HepG2 (cell line): ENCODE results near the gene PITX3. TPM values are rescaled to one million over a fixed set of nuclear protein-coding genes. Genes with fewer than 3 reads are reported as not detected.

Source experiments
- BRCA1 ChIP-seq: sonication (generic); formaldehyde crosslinking; IDR thresholded peaks from 2 replicates; pipeline ENCODE4 v1.4.0; 2020; ENCODE audit warnings: missing genetic modification reagents
- GABPB1 ChIP-seq: IDR thresholded peaks from 2 replicates; pipeline ENCODE4 v1.6.1; 2016; ENCODE audit warnings: mild to moderate bottlenecking, missing genetic modification reagents, moderate library complexity, missing compliant biosample characterization
- GLI4 ChIP-seq: sonication (generic); formaldehyde crosslinking; IDR thresholded peaks from 2 replicates; pipeline ENCODE4 v1.5.1; 2020; ENCODE audit warnings: missing genetic modification reagents, mild to moderate bottlenecking, moderate library complexity, borderline replicate concordance
- HNF4G ChIP-seq, 2 experiments: sonication (generic) in 1 of 2; formaldehyde crosslinking in 1 of 2; IDR thresholded peaks; 2 replicates each; pipeline versions ENCODE4 v1.4.0 to v1.6.1; 2011 to 2020; ENCODE audit warnings: borderline replicate concordance in 2 of 2, low read depth in 2 of 2, mild to moderate bottlenecking in 2 of 2, low read length in 1 of 2, missing genetic modification reagents in 1 of 2, moderate library complexity in 1 of 2
- KDM5A ChIP-seq: fragments of 200-600 bp; sonication (generic); IDR thresholded peaks from 2 replicates; pipeline ENCODE4 v1.7.0; 2018; ENCODE audit warnings: antibody characterized with exemption, mild to moderate bottlenecking, low read length, borderline replicate concordance
- NFIC ChIP-seq: IDR thresholded peaks from 2 replicates; pipeline ENCODE4 v1.6.1; 2012; ENCODE audit warnings: mild to moderate bottlenecking, low read length, inconsistent platforms
- NKX3-1 ChIP-seq: sonication (generic); formaldehyde crosslinking; IDR thresholded peaks from 2 replicates; pipeline ENCODE4 v1.5.0; 2020; ENCODE audit warnings: missing genetic modification reagents
- NR2C2 ChIP-seq: sonication (generic); formaldehyde crosslinking; IDR thresholded peaks from 2 replicates; pipeline ENCODE4 v1.4.0; 2020; ENCODE audit warnings: missing genetic modification reagents, mild to moderate bottlenecking, moderate library complexity, borderline replicate concordance
- PPARG ChIP-seq: conservative IDR thresholded peaks from 2 replicates; pipeline ENCODE4 v1.6.1; 2016; ENCODE audit warnings: missing biosample characterization, missing genetic modification reagents
- SKI ChIP-seq: fragments of 450-650 bp; IDR thresholded peaks from one replicate; pipeline ENCODE4 v1.6.1; 2018; ENCODE audit warnings: mild to moderate bottlenecking; ENCODE audit not compliant: partially characterized antibody
- SP4 ChIP-seq: sonication (generic); formaldehyde crosslinking; IDR thresholded peaks from 2 replicates; pipeline ENCODE4 v1.8.1; 2023; ENCODE audit warnings: mild to moderate bottlenecking, missing genetic modification reagents
- ZNF598 ChIP-seq: sonication (generic); formaldehyde crosslinking; IDR thresholded peaks from 2 replicates; pipeline ENCODE4 v1.5.1; 2020; ENCODE audit warnings: mild to moderate bottlenecking, missing genetic modification reagents, borderline replicate concordance
- polyA plus RNA-seq, 8 experiments: library from polyadenylated mRNA; depleted of rRNA in 3 of 8; stranded (reverse) in 7 of 8; unstranded in 1 of 8; fragments of >200 nt; fragmentation: Illumina TruSeq in 4 of 8; extraction: Trizol in 4 of 8; gene quantifications; 2 replicates each; pipeline versions ENCODE4 v1.2.1 to v1.2.3, GENCODE V29; 2011 to 2016; ENCODE audit warnings: low read depth in 4 of 8, missing spikeins in 1 of 8, mixed read lengths in 1 of 8; ENCODE audit not compliant: insufficient read depth in 1 of 8
- total RNA-seq, 5 experiments: library from RNA; depleted of rRNA; stranded (reverse); fragments of >200 nt; fragmentation: Illumina TruSeq; extraction: Trizol; gene quantifications; 2 replicates each; pipeline ENCODE4 v1.2.3, GENCODE V29; 2016; ENCODE audit warnings: low read depth in 1 of 5
- TF ChIP-seq, protein P1 (sequence below): IDR thresholded peaks from 2 replicates; pipeline ENCODE4 v1.6.1; 2016; ENCODE audit warnings: low read depth, control low read depth
- TF ChIP-seq, protein P2 (sequence below), 2 experiments: sonication (generic) in 1 of 2; formaldehyde crosslinking in 1 of 2; IDR thresholded peaks; 2 replicates each; pipeline versions ENCODE4 v1.6.1 to v1.9.0; 2014 to 2022; ENCODE audit warnings: antibody characterized with exemption in 1 of 2, borderline replicate concordance in 1 of 2, inconsistent platforms in 1 of 2, low read depth in 1 of 2, missing genetic modification reagents in 1 of 2
- TF ChIP-seq, protein P3 (sequence below), 2 experiments: sonication (generic) in 1 of 2; formaldehyde crosslinking in 1 of 2; IDR thresholded peaks; 2 replicates each; pipeline versions ENCODE4 v1.5.1 to v1.6.1; 2011 to 2020; ENCODE audit warnings: borderline replicate concordance in 1 of 2, low read depth in 1 of 2, low read length in 1 of 2, mild to moderate bottlenecking in 1 of 2, missing genetic modification reagents in 1 of 2, moderate library complexity in 1 of 2
- TF ChIP-seq, protein P4 (sequence below): IDR thresholded peaks from 2 replicates; pipeline ENCODE4 v1.6.1; 2016

Gene PITX3
- total and polyA plus RNA-seq, 2 of the 13 experiments (the other 11 are each of a cell fraction or from before 2014, with no cell fraction given) = not detected

DNA sequence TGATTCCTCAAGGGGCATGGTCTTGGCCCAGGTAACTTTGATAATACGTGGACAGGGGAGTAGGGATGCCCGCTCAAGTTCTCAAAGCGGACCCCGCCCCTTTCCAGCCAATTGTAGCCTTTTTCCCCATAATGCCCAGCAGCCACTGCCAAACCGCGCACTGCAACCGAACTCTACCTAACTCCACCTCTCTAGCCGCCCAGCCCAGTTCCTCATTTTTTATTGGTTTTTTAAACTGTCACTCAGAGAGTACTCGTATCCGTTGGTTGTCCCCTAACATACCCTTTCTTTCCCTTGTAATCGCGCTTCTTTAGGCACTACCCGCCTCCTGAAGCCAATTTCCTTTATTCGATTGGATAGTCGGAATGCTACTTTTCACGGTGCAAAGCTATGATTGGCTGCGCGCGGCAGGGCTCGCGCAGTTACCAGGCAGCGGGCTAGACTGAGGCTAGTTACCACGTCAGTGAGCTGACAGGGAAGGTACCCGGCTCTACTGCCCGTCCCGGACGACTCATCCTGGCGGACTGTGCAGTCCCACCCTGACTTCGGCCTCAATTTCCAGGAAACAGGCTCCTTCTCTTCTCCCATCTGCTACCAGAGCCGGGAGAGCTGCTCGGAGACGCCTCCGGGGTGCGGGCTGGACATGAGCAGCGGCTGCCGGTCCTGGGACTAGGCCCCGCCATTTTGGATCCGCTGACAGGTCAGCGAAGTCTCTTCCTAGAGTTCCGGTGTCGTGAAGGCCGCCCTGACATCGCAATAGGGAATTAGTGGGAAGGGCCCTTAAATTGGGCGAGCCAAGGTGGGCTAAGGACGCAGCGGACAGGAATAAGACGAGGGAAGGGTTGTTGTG, 4.0 kb upstream of the PITX3 start, which contains the start of gene GBF1 (continued):
- TF ChIP-seq, protein P1, sequence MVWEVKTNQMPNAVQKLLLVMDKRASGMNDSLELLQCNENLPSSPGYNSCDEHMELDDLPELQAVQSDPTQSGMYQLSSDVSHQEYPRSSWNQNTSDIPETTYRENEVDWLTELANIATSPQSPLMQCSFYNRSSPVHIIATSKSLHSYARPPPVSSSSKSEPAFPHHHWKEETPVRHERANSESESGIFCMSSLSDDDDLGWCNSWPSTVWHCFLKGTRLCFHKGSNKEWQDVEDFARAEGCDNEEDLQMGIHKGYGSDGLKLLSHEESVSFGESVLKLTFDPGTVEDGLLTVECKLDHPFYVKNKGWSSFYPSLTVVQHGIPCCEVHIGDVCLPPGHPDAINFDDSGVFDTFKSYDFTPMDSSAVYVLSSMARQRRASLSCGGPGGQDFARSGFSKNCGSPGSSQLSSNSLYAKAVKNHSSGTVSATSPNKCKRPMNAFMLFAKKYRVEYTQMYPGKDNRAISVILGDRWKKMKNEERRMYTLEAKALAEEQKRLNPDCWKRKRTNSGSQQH = peak; percentile 35; the same call in 1 of the 2 replicates
- TF ChIP-seq KDM5A (peak; percentile 90), GLI4 (CRISPR knock-in tag) (peak; percentile 29; the same call in 1 of the 2 replicates), NKX3-1 (peak; percentile 81; the same call in 1 of the 2 replicates), GABPB1 (CRISPR knock-in tag) (peak; percentile 80), PPARG (0 out of 2 replicates have a peak, but pooled peaks have one; percentile 30), ZNF598 (CRISPR knock-in tag) (peak; percentile 84; the same call in 1 of the 2 replicates), NFIC (no peak), HNF4G (IDR thresholded peaks at IDR 0.05; ENCODE audit: borderline replicate concordance, low read depth, low read length) (no peak; the same call in 1 of the 2 replicates), HNF4G (CRISPR knock-in tag; IDR thresholded peaks at IDR 0.05; ENCODE audit: borderline replicate concordance, low read depth) (peak; percentile 72), NR2C2 (peak; percentile 83), SKI (peak; percentile 47), SP4 (CRISPR knock-in tag) (peak; percentile 83), BRCA1 (0 out of 2 replicates have a peak, but pooled peaks have one; percentile 47)
- TF ChIP-seq, protein P2, sequence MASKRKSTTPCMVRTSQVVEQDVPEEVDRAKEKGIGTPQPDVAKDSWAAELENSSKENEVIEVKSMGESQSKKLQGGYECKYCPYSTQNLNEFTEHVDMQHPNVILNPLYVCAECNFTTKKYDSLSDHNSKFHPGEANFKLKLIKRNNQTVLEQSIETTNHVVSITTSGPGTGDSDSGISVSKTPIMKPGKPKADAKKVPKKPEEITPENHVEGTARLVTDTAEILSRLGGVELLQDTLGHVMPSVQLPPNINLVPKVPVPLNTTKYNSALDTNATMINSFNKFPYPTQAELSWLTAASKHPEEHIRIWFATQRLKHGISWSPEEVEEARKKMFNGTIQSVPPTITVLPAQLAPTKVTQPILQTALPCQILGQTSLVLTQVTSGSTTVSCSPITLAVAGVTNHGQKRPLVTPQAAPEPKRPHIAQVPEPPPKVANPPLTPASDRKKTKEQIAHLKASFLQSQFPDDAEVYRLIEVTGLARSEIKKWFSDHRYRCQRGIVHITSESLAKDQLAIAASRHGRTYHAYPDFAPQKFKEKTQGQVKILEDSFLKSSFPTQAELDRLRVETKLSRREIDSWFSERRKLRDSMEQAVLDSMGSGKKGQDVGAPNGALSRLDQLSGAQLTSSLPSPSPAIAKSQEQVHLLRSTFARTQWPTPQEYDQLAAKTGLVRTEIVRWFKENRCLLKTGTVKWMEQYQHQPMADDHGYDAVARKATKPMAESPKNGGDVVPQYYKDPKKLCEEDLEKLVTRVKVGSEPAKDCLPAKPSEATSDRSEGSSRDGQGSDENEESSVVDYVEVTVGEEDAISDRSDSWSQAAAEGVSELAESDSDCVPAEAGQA (IDR thresholded peaks at IDR 0.05; ENCODE audit: low read depth) = no peak; the same call in 1 of the 2 replicates
- TF ChIP-seq, protein P2 (CRISPR knock-in tag; IDR thresholded peaks at IDR 0.05; ENCODE audit: borderline replicate concordance) = 0 out of 2 replicates have a peak, but pooled peaks have one; percentile 33
- TF ChIP-seq, protein P3, sequence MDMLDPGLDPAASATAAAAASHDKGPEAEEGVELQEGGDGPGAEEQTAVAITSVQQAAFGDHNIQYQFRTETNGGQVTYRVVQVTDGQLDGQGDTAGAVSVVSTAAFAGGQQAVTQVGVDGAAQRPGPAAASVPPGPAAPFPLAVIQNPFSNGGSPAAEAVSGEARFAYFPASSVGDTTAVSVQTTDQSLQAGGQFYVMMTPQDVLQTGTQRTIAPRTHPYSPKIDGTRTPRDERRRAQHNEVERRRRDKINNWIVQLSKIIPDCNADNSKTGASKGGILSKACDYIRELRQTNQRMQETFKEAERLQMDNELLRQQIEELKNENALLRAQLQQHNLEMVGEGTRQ (IDR thresholded peaks at IDR 0.05; ENCODE audit: low read depth, low read length) = no peak
- TF ChIP-seq, protein P3 (CRISPR knock-in tag; IDR thresholded peaks at IDR 0.05; ENCODE audit: borderline replicate concordance) = no peak
- TF ChIP-seq, protein P4, sequence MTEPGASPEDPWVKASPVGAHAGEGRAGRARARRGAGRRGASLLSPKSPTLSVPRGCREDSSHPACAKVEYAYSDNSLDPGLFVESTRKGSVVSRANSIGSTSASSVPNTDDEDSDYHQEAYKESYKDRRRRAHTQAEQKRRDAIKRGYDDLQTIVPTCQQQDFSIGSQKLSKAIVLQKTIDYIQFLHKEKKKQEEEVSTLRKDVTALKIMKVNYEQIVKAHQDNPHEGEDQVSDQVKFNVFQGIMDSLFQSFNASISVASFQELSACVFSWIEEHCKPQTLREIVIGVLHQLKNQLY = no peak
